IMR-90 (cell line): ENCODE results near the gene ARHGEF9. TPM values are rescaled to one million over a fixed set of nuclear protein-coding genes. Genes with fewer than 3 reads are reported as not detected.

Source experiments
- ATAC-seq: fragments of 200-7000 bp; cut with Tn5 transposase; 2 replicates; pipeline ENCODE4 v1.9.1; 2020; ENCODE audit warnings: low read depth, mild to moderate bottlenecking, moderate library complexity
- BruUV-seq: library from RNA; stranded (reverse); fragments of 400-500 nt; replicated peaks from 2 replicates; lab custom pipeline; 2021; lab: Mats Ljungman, UMichigan
- CTCF ChIA-PET: fragments of 300-600 bp; formaldehyde crosslinking; extraction: SDS; loops from one replicate; lab custom pipeline; 2021; ENCODE audit warnings: antibody characterized with exemption; lab: Yijun Ruan, JAX
- POLR2A ChIA-PET: fragments of 300-600 bp; sonication (Branson Sonifier 250); formaldehyde crosslinking; loops from one replicate; lab custom pipeline; 2022; ENCODE audit warnings: antibody characterized with exemption; ENCODE audit not compliant: unreplicated experiment; lab: Charles Lee
- DNase-seq: peaks from one replicate; pipeline ENCODE4 v3.0.0; 2013
- H2AFZ ChIP-seq: replicated peaks from 2 replicates; pipeline ENCODE3; 2013; ENCODE audit warnings: low read length, mild to moderate bottlenecking; ENCODE audit not compliant: poor library complexity
- H2AK5ac ChIP-seq: 2 replicates; pipeline ENCODE4 v1.6.1; 2013; ENCODE audit warnings: low read depth, low read length, inconsistent platforms
- H2AK9ac ChIP-seq: replicated peaks from 2 replicates; pipeline ENCODE3; 2013; ENCODE audit warnings: mild to moderate bottlenecking, low read depth, low read length, moderate library complexity; ENCODE audit not compliant: poor library complexity
- H2BK120ac ChIP-seq: 2 replicates; pipeline ENCODE4 v1.6.1; 2013; ENCODE audit warnings: low read depth, low read length, inconsistent platforms
- H2BK15ac ChIP-seq: 3 replicates; pipeline ENCODE4 v1.6.1; 2013; ENCODE audit warnings: low read depth, low read length, inconsistent platforms
- H2BK20ac ChIP-seq: 2 replicates; pipeline ENCODE4 v1.6.1; 2013; ENCODE audit warnings: low read depth, mild to moderate bottlenecking, inconsistent platforms, low read length, moderate library complexity
- H2BK5ac ChIP-seq: 2 replicates; pipeline ENCODE4 v1.6.1; 2013; ENCODE audit warnings: mild to moderate bottlenecking, low read depth, low read length, inconsistent platforms; ENCODE audit not compliant: poor library complexity, severe bottlenecking
- H3K14ac ChIP-seq: replicated peaks from 2 replicates; pipeline ENCODE4 v1.6.1; 2013; ENCODE audit warnings: low read depth, low read length, inconsistent platforms
- H3K18ac ChIP-seq: 2 replicates; pipeline ENCODE4 v1.6.1; 2013; ENCODE audit warnings: low read depth, low read length, control low read depth
- H3K23ac ChIP-seq: 2 replicates; pipeline ENCODE4 v1.6.1; 2013; ENCODE audit warnings: low read depth, low read length, inconsistent platforms
- H3K27ac ChIP-seq: 2 replicates; pipeline ENCODE4 v1.5.1; 2013; ENCODE audit warnings: mild to moderate bottlenecking, control low read depth, low read length; ENCODE audit not compliant: insufficient read depth
- H3K27me3 ChIP-seq: 2 replicates; pipeline ENCODE4 v1.6.1; 2013; ENCODE audit warnings: low read length; ENCODE audit not compliant: control insufficient read depth, insufficient read depth
- H3K36me3 ChIP-seq: 2 replicates; pipeline ENCODE4 v1.6.1; 2013; ENCODE audit warnings: low read length, mixed read lengths; ENCODE audit not compliant: control insufficient read depth, insufficient read depth
- H3K4ac ChIP-seq: 2 replicates; pipeline ENCODE4 v1.6.1; 2013; ENCODE audit warnings: low read depth, low read length, inconsistent platforms
- H3K4me1 ChIP-seq: 2 replicates; pipeline ENCODE4 v1.6.1; 2013; ENCODE audit warnings: low read length, mixed read lengths; ENCODE audit not compliant: control insufficient read depth, insufficient read depth
- H3K4me2 ChIP-seq: 2 replicates; pipeline ENCODE4 v1.6.1; 2013; ENCODE audit warnings: low read depth, mild to moderate bottlenecking, control low read depth, low read length, moderate library complexity
- H3K4me3 ChIP-seq: 2 replicates; pipeline ENCODE4 v1.5.1; 2013; ENCODE audit warnings: low read depth, mild to moderate bottlenecking, control low read depth, low read length, moderate library complexity; ENCODE audit not compliant: insufficient read depth
- H3K56ac ChIP-seq: 2 replicates; pipeline ENCODE4 v1.6.1; 2013; ENCODE audit warnings: low read length, inconsistent platforms; ENCODE audit not compliant: insufficient read depth; ENCODE audit errors: extremely low read depth
- H3K79me1 ChIP-seq, 2 experiments: 2 replicates each; pipeline ENCODE4 v1.6.1; 2013; ENCODE audit warnings: low read length in 2 of 2, inconsistent platforms in 1 of 2, low read depth in 1 of 2
- H3K9ac ChIP-seq: 2 replicates; pipeline ENCODE4 v1.6.1; 2013; ENCODE audit warnings: low read depth, low read length, control low read depth
- H3K9me1 ChIP-seq: 2 replicates; pipeline ENCODE4 v1.6.1; 2013; ENCODE audit warnings: low read length, inconsistent platforms; ENCODE audit not compliant: insufficient read depth
- H3K9me3 ChIP-seq: 2 replicates; pipeline ENCODE4 v1.6.1; 2013; ENCODE audit warnings: low read length; ENCODE audit not compliant: control insufficient read depth, insufficient read depth
- H4K20me1 ChIP-seq: 2 replicates; pipeline ENCODE4 v1.6.1; 2013; ENCODE audit warnings: low read length, inconsistent platforms; ENCODE audit not compliant: insufficient read depth
- H4K5ac ChIP-seq: 2 replicates; pipeline ENCODE4 v1.6.1; 2013; ENCODE audit warnings: mild to moderate bottlenecking, low read depth, low read length, control low read depth
- H4K8ac ChIP-seq, 2 experiments: 2 replicates each; pipeline ENCODE4 v1.6.1; 2013; ENCODE audit warnings: low read depth in 2 of 2, low read length in 2 of 2, control low read depth in 1 of 2, inconsistent platforms in 1 of 2
- H4K91ac ChIP-seq: 2 replicates; pipeline ENCODE4 v1.6.1; 2013; ENCODE audit warnings: low read depth, low read length, inconsistent platforms; ENCODE audit not compliant: insufficient read depth
- CEBPB ChIP-seq: IDR thresholded peaks from 2 replicates; pipeline ENCODE4 v1.6.1; 2012; ENCODE audit warnings: low read depth, low read length, improper control_type of control experiment
- NFE2L2 ChIP-seq: fragments of 150-350 bp; IDR thresholded peaks from 2 replicates; pipeline ENCODE4 v1.6.1; 2016; ENCODE audit warnings: low read depth, mild to moderate bottlenecking, low read length
- SMC3 ChIP-seq: fragments of 150-350 bp; IDR thresholded peaks from 2 replicates; pipeline ENCODE4 v1.6.1; 2016; ENCODE audit warnings: low read depth, mild to moderate bottlenecking, antibody characterized with exemption, low read length, moderate library complexity
- WGBS, 2 experiments: methylation state at CpG; one replicate each; pipeline versions ENCODE4 v1.1.5 to v1.1.7; 2013; ENCODE audit warnings: missing lambda C conversion rate in 2 of 2; ENCODE audit not compliant: insufficient read length in 1 of 2; ENCODE audit errors: extremely low coverage in 2 of 2; 5-methylcytosine and 5-hydroxymethylcytosine counted together
- dilution Hi-C: fragments of 300-500 bp; cut with HindIII; formaldehyde crosslinking; loops from one replicate; pipeline ENCODE4 v1.14.3; 2018; ENCODE audit warnings: low sequenced_read_pairs; ENCODE audit not compliant: unreplicated experiment
- in situ Hi-C: fragments of 300-500 bp; cut with MboI; formaldehyde crosslinking; loops from 3 replicates; pipeline ENCODE4 v1.14.3; 2019; ENCODE audit warnings: low sequenced_read_pairs, inconsistent platforms, mixed read lengths
- intact Hi-C: fragments of 100-400 bp; cut with micrococcal nuclease; formaldehyde crosslinking; loops from 2 replicates; pipeline ENCODE4 v1.10.0; 2022
- polyA plus RNA-seq, 3 experiments: library from polyadenylated mRNA; depleted of rRNA; stranded (reverse); fragments of >200 nt; gene quantifications; 2 replicates each; pipeline ENCODE4 v1.2.3, GENCODE V29; 2012; ENCODE audit warnings: low replicate concordance in 1 of 3
- total RNA-seq: library from RNA; depleted of rRNA; stranded (reverse); fragments of >200 nt; gene quantifications from 2 replicates; pipeline ENCODE4 v1.2.3, GENCODE V29; 2012

ARHGEF9 gene
- total and polyA plus RNA-seq, 2 of the 4 experiments (the other 2 are of a cell fraction), result 7.1 to 11.8 TPM

DNA sequence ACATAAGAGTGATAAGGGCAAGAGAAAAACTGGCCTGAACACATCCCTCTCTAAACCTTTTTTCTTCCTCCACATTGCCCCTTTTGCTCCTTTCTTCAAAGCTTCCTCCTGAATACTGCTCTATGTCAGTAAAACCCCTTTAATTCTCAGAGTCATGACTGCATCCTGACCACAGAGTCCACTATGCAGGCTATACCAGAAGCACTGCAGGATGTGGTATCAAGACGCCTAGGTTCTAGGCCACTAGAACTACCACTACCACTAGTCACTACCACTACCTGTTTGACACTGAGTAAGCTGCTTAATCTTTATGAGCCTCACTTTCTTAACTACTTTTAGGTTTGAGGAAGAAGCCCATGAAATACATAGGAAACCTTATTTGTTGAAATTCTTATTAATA is 38.7 kb downstream of the ARHGEF9 start:
- WGBS, 2 experiments, result no CpG with 5 or more reads among the region's 1 CpG
- Histone ChIP-seq H3K4me2 (no peak overlapping the region), H2AFZ (no peak overlapping the region), H2BK5ac (no peak overlapping the region), H2AK5ac (no peak overlapping the region), H4K5ac (no peak overlapping the region), H3K27ac (no peak overlapping the region), H3K9ac (no peak overlapping the region), H3K9me1 (no peaks in the 10 kb centered on the region), H3K79me1 (0 out of 4 replicates have a peak, but pooled peaks cover 0 to 4% of the 10 kb centered on the region in 2 experiments), H3K14ac (no peak overlapping the region), H4K91ac (no peak overlapping the region), H3K4me3 (no peak overlapping the region), H3K9me3 (no peaks in the 10 kb centered on the region), H3K4ac (no peak overlapping the region), H3K23ac (no peak overlapping the region), H3K56ac (no peak overlapping the region), H4K8ac (no peak overlapping the region), H3K27me3 (no peaks in the 10 kb centered on the region; the same call in 1 of the 2 replicates), H3K4me1 (no peaks in the 10 kb centered on the region), H3K36me3 (no peaks in the 10 kb centered on the region), H2BK20ac (no peak overlapping the region), H4K20me1 (no peaks in the 10 kb centered on the region), H2BK120ac (no peak overlapping the region), H2AK9ac (no peak overlapping the region), H3K18ac (no peak overlapping the region), H2BK15ac (no peak overlapping the region)
- ATAC-seq (no peak), DNase-seq (no peak)
- BruUV-seq, result no TSS peak
- intact Hi-C loops (no loop called here), dilution Hi-C loops (no loop called here), in situ Hi-C loops (no loop called here)
- ChIA-PET CTCF (no interaction called here), POLR2A (no interaction called here)
- TF ChIP-seq SMC3 (no peak), CEBPB (no peak), NFE2L2 (no peak)
